Dermis blood vessel endothelial cell (primary cell): ENCODE results near the gene TYSND1. TPM values are rescaled to one million over a fixed set of nuclear protein-coding genes. Genes with fewer than 3 reads are reported as not detected.
"Not testable (repeated sequence)": the region's sequence is repeated elsewhere in the genome, so short reads cannot be mapped to it uniquely, and the experiment has no call there.

Source experiments
- DNase-seq: peaks from one replicate; pipeline ENCODE4 v3.0.0; 2010
- total RNA-seq: library from RNA; depleted of rRNA; stranded (reverse); fragments of >200 nt; gene quantifications from 2 replicates; pipeline ENCODE4 v1.2.3, GENCODE V29; 2014

TYSND1 gene
- total RNA-seq, 1 donor from 2014 or later, result 7.1 TPM

GRCh38 chr10:70132098-70133029, 14.1 kb downstream of the TYSND1 start, which contains the start of gene AIFM2:
AIFM2 (minus strand) TSS chr10:70132825; CDS start chr10:70124084, 8,741 bp downstream.
- DNase-seq, result peak; percentile 52

GRCh38 chr10:70131560-70131937, 15.0 kb downstream of the TYSND1 start:
- no peak for DNase-seq

- no peak for DNase-seq
Observed at GRCh38 chr10:70130878-70131559, 15.5 kb downstream of the TYSND1 start.

GRCh38 chr10:70126700-70127395, 19.7 kb downstream of the TYSND1 start:
- DNase-seq, result no peak

GRCh38 chr10:70125918-70126552, 20.5 kb downstream of the TYSND1 start:
- DNase-seq, result no peak

GRCh38 chr10:70124918-70125317, 21.6 kb downstream of the TYSND1 start:
- DNase-seq, result no peak

GRCh38 chr10:70124415-70124814, 22.1 kb downstream of the TYSND1 start:
- no peak for DNase-seq

GRCh38 chr10:70123817-70124216, 22.7 kb downstream of the TYSND1 start:
- no peak for DNase-seq

GRCh38 chr10:70123166-70123565, 23.3 kb downstream of the TYSND1 start:
- DNase-seq, result not testable (repeated sequence)

GRCh38 chr10:70122742-70123141, 23.8 kb downstream of the TYSND1 start:
- DNase-seq, result no peak

GRCh38 chr10:70121281-70121949, 25.1 kb downstream of the TYSND1 start:
- no peak for DNase-seq

GRCh38 chr10:70120417-70120816, 26.1 kb downstream of the TYSND1 start:
- no peak for DNase-seq

- DNase-seq, result no peak
Observed at GRCh38 chr10:70119623-70120022, 26.9 kb downstream of the TYSND1 start.

GRCh38 chr10:70119197-70119596, 27.3 kb downstream of the TYSND1 start:
- no peak for DNase-seq

GRCh38 chr10:70118196-70118595, 28.3 kb downstream of the TYSND1 start:
- DNase-seq, result no peak

GRCh38 chr10:70117646-70118045, 28.9 kb downstream of the TYSND1 start:
- DNase-seq, result no peak

GRCh38 chr10:70115948-70116682, 30.4 kb downstream of the TYSND1 start:
- peak; percentile 64 for DNase-seq

- DNase-seq, result no peak
Observed at GRCh38 chr10:70114902-70115301, 31.6 kb downstream of the TYSND1 start.

GRCh38 chr10:70112071-70112470, 34.4 kb downstream of the TYSND1 start:
- DNase-seq, result no peak

- no peak for DNase-seq
Observed at GRCh38 chr10:70111496-70111895, 35.0 kb downstream of the TYSND1 start.

GRCh38 chr10:70109064-70109729, 37.3 kb downstream of the TYSND1 start:
- DNase-seq, result no peak
